Right cardiac atrium (tissue), 5 donors: ENCODE data around the gene CARD14. TPM values are rescaled to one million over a fixed set of nuclear protein-coding genes. Genes with fewer than 3 reads are reported as not detected.

Source experiments
- ATAC-seq, 2 donors: fragments of 200-7000 bp; cut with Tn5 transposase; one replicate each; pipeline versions ENCODE4 v1.8.0 to v1.9.1; 2020; ENCODE audit warnings: moderate library complexity in 2 of 2, mild to moderate bottlenecking in 1 of 2
- DNase-seq, 3 donors: peaks; one replicate each; pipeline ENCODE4 v3.0.0-alpha.2; 2020
- H3K27ac ChIP-seq: one replicate; pipeline ENCODE4 v1.5.1; 2013; ENCODE audit warnings: mild to moderate bottlenecking, low read length, control low read depth, moderate library complexity
- H3K27me3 ChIP-seq: one replicate; pipeline ENCODE4 v1.6.1; 2013; ENCODE audit not compliant: control insufficient read depth, insufficient read depth
- H3K4me1 ChIP-seq: one replicate; pipeline ENCODE4 v1.6.1; 2013; ENCODE audit warnings: low read length; ENCODE audit not compliant: control insufficient read depth, insufficient read depth
- H3K4me3 ChIP-seq: one replicate; pipeline ENCODE4 v1.5.1; 2013; ENCODE audit warnings: low read length, control low read depth
- H3K9me3 ChIP-seq: one replicate; pipeline ENCODE4 v1.6.1; 2013; ENCODE audit warnings: low read length; ENCODE audit not compliant: control insufficient read depth
- WGBS: extraction: QIAGEN DNeasy Blood & Tissue Kit; methylation state at CpG from one replicate; pipeline ENCODE4 v1.1.7; 2013; 5-methylcytosine and 5-hydroxymethylcytosine counted together
- intact Hi-C, 4 donors: fragments of 100-400 bp; cut with DNase I; formaldehyde crosslinking; loops; one replicate each; pipeline versions ENCODE4 v1.11.0 to v1.14.0; 2022 to 2023
- polyA plus RNA-seq: library from polyadenylated mRNA; stranded (reverse); fragments of 200-250 nt; gene quantifications from one replicate; pipeline ENCODE4 v1.2.3, GENCODE V29; 2013
- total RNA-seq, 4 donors: library from RNA; stranded (reverse); fragmentation: NEBNext Ultra II Directional; extraction: Animal tissue kit (Norgen Biotek cat#: 25700); gene quantifications; one replicate each; pipeline ENCODE4 v1.2.1, GENCODE V29; 2021
- donor health status: healthy with polysubstance abuse.
- donor health status: DM: no; HTN: yes; CAD: no.
- donor health status: DM: no; HTN: no; CAD: no.
- donor health status: DM: no; HTN: yes; CAD: no; lungs with severe emphysema.
- donor health status: DM: yes; HTN: yes; CAD: no.

The CARD14 gene
- total and polyA plus RNA-seq, 5 donors = 0.05 to 0.20 (median 0.14) TPM; not detected in 2

DNA sequence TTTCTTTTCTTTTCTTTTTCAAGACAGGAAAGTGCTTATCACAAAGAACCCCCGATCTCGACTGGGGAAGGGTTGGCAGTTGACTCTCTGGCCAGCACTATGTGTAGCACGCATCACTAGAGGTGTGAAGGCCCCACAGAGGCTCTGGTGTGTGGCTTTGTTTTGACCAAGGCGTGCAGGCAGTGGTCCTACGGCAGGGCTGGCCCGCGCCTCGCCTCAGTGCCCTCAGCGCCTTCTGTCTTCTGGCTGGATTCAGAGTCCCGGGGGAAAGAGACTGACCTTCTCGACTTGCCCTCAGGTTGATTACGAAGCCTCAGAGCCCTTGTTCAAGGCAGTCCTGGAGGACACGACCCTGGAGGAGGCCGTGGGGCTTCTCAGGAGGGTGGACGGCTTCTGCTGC is 31.6 kb downstream of the CARD14 start:
- intact Hi-C loops = no loop called here
- Histone ChIP-seq H3K4me1 (no peaks in the 10 kb centered on the region), H3K4me3 (no peak overlapping the region), H3K27me3 (no peaks in the 10 kb centered on the region), H3K27ac (no peak overlapping the region), H3K9me3 (no peaks in the 10 kb centered on the region)
- WGBS = 81% methylated on average over 15 of the region's 15 CpGs
- ATAC-seq (no peak), DNase-seq (no peak)

DNA sequence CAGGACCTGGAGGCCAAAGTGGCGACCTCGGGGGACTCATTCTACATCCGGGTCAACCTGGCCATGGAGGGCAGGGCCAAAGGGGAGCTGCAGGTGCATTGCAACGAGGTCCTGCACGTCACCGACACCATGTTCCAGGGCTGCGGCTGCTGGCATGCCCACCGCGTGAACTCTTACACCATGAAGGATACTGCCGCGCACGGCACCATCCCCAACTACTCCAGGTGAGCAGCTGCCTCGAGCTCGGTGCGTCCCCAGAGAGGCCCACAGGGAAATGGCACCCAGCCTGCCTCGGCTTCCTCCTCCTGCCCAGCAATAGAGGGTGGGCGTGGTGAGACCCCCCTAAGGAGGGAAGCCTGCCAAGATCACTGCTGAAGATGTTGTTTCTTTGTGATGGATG is 32.4 kb downstream of the CARD14 start:
- 89% methylated on average over 17 of the region's 17 CpGs for WGBS
- Histone ChIP-seq H3K27ac (no peak overlapping the region), H3K27me3 (no peaks in the 10 kb centered on the region), H3K9me3 (no peaks in the 10 kb centered on the region), H3K4me1 (no peaks in the 10 kb centered on the region), H3K4me3 (no peak overlapping the region)
- DNase-seq = no peak
- intact Hi-C loops = no loop called here
- no peak for ATAC-seq

DNA sequence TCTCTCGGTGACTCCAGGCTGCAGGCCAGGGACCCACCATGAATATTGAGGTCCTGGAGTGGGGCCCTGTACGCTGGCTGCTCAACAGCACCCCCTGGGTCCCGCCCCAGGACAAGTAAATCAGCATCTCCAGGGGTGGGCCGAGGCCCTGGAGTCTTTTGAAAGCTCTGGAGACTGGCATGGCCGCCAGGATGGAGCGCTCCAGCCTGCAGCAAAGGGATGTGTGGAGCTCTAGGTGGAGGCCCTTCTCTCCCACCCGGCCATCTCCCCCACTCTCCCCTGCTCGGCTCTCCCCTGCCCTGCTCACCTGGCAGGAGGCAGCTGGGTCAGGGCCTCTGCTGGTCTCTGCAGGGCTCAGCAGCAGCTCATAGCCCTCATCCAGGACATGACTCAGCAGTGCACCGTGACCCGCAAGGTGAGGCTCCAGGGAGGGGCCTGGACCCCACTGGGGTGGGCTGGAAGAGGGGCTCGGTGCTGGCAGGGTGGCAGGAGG is 33.7 kb downstream of the CARD14 start:
- Histone ChIP-seq H3K27ac (no peak overlapping the region), H3K4me1 (no peaks in the 10 kb centered on the region), H3K27me3 (no peaks in the 10 kb centered on the region), H3K4me3 (no peak overlapping the region), H3K9me3 (no peaks in the 10 kb centered on the region)
- DNase-seq = no peak
- ATAC-seq = no peak
- intact Hi-C loops = no loop called here
- 84% methylated on average over 11 of the region's 11 CpGs for WGBS

DNA sequence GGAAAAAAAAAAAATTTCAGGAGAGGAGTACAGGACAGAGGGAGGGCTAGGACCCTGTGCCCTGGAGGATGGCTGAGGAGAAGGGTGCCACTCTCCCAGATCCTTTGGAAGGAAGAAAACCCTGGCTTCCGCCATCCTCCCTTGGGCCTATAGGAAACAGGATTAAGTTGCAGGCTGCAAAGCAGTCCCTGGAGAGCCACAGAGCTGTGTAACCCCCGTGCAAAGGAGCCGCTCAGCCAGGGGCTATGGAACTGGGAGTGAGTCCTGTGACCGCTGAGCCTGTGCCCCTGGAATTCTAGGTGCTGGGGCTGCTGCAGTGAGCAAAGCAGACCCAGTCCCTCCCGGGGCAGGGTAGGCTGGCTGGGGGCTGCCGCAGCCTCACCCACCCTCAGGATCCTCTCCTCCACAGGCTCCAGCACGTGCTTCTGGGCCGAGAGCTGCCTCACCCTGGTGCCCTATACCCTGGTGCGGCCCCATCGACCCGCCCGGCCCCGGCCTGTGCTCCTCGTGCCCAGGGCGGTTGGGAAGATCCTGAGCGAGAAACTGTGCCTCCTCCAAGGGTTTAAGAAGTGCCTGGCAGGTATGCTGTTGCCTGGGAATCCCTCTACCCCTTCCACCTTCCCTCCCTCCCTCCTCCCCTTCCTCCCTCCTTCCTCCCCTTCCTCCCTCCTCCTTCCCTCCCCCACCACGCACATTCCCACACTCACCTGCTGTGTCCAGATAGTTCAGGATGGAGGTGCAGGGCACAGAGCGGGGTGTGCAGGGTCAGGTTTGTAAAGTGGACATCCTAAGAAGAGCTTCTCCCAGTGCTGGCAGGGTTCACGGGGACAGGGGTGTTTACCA is 35.0 kb downstream of the CARD14 start:
- Histone ChIP-seq H3K27ac (no peak overlapping the region), H3K4me1 (no peaks in the 10 kb centered on the region), H3K4me3 (no peak overlapping the region), H3K27me3 (no peaks in the 10 kb centered on the region), H3K9me3 (no peaks in the 10 kb centered on the region)
- DNase-seq (no peak), ATAC-seq (peak in 1 of 2 donors; percentile 8)
- 81% methylated on average over 19 of the region's 19 CpGs for WGBS
- intact Hi-C loops = no loop called here

DNA sequence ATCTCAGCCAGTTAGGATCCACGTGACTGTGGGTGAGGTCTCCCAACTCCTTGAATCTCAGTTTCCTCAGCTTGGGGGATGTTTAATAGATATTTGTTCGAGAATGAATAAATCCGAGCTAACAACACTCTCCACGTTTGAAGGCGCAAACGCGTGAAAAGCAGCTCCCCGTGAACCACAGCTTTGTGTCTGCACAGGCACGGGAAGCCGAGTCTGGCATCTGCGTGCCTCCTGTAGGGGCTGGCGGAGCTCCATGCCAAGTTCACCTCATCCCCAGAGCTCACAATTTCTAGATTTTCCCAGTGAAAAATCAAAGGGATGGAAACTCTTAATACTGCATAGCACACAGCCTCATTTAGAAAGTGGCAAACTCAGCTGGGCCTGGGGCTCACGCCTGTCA is 36.0 kb downstream of the CARD14 start:
- Histone ChIP-seq H3K4me3 (no peak overlapping the region), H3K27ac (no peak overlapping the region), H3K9me3 (no peaks in the 10 kb centered on the region), H3K27me3 (no peaks in the 10 kb centered on the region), H3K4me1 (no peaks in the 10 kb centered on the region)
- WGBS = 90% methylated on average over 13 of the region's 13 CpGs
- intact Hi-C loops = no loop called here
- DNase-seq = no peak
- no peak for ATAC-seq

DNA sequence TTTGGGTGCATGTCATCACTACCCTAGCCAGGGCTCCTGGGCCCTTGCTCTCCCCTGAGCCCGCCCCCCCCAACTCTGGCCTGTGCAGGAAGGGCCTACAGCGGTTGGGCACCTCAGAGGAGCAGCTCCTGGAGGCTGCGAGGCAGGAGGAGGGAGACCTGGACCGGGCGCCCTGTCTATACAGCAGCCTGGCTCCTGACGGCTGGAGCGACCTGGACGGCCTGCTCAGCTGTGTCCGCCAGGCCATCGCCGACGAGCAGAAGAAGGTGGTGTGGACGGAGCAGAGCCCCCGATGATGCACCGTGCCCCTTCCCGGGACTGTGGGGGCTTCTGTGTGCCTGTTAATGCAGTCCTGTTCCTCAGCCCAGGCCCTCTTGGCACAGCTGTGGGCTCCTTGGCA is 38.2 kb downstream of the CARD14 start:
- Histone ChIP-seq H3K4me1 (no peaks in the 10 kb centered on the region), H3K27me3 (no peaks in the 10 kb centered on the region), H3K4me3 (no peak overlapping the region), H3K9me3 (no peaks in the 10 kb centered on the region), H3K27ac (no peak overlapping the region)
- intact Hi-C loops = no loop called here
- DNase-seq = peak in 1 of 3 donors; percentile 39
- ATAC-seq = peak in 1 of 2 donors; percentile 13
- WGBS = 96% methylated on average over 16 of the region's 16 CpGs

DNA sequence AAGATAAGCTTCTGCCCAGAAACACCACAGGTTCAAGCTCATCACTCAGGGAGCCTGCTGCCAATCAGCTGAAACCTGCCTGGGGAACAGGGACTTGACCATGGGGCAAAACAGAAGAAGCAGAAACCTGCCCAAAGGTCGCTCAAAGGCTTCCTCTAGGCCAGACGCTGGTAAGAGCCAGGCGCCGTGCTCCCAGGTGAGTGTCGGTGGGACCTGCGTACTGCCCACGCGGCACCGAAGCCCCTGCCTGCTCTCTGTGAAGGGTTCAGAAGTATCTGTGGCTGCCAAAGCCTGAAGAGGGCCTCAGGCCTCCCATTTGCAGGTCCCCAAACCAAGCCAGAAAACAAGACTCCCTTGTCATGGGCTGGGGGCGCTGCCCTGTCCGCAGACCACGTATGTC is 39.9 kb downstream of the CARD14 start:
- intact Hi-C loops = no loop called here
- no peaks in the 10 kb centered on the region for H3K4me1 ChIP-seq
- H3K4me3 ChIP-seq = no peak overlapping the region
- WGBS = 88% methylated on average over 12 of the region's 12 CpGs
- ATAC-seq (no peak), DNase-seq (peak in 1 of 3 donors; percentile 41)
- no peak overlapping the region for H3K27ac ChIP-seq
- H3K9me3 ChIP-seq = no peaks in the 10 kb centered on the region
- no peaks in the 10 kb centered on the region for H3K27me3 ChIP-seq

DNA sequence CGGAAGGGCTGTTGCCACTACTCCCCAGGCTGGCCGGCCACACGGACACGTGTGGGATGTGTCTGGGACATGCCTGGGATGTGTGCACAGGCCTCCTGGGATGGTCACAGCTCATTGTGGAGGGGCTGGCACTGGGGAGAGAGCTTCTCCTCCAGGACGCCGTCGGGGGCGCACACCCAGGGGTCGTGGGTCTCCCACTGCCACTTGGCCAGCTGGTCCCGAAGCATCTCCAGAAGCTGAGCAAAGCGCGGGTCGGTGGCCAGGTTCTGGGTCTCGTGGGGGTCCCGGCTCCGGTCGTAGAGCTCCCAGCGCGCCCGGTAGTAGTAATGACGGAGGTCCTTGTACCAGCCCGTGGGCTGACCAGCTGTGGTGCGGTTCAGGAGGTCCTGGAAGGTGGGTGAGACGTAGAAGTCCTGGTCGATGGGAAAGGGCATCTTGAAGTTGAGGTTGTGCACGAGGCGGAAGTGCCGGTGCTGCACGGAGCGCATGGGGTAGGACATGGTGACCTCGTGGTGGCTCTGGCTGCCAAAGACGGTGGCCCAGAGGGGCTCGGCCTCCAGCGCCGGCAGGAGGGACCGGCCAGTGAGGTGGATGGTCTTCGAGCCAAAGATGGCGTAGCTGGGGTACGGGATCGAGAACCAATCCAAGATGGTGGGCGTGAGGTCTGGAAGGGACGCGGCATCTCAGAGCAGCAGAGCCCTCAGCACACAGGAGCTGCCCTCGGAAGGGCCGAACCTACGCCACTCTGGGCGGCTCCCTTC is 40.7 kb downstream of the CARD14 start:
- Histone ChIP-seq H3K4me3 (no peak overlapping the region), H3K27me3 (no peaks in the 10 kb centered on the region), H3K4me1 (no peaks in the 10 kb centered on the region), H3K27ac (no peak overlapping the region), H3K9me3 (no peaks in the 10 kb centered on the region)
- intact Hi-C loops = no loop called here
- peak in 1 of 3 donors; percentile 42 for DNase-seq
- ATAC-seq = no peak
- WGBS = 94% methylated on average over 47 of the region's 47 CpGs

DNA sequence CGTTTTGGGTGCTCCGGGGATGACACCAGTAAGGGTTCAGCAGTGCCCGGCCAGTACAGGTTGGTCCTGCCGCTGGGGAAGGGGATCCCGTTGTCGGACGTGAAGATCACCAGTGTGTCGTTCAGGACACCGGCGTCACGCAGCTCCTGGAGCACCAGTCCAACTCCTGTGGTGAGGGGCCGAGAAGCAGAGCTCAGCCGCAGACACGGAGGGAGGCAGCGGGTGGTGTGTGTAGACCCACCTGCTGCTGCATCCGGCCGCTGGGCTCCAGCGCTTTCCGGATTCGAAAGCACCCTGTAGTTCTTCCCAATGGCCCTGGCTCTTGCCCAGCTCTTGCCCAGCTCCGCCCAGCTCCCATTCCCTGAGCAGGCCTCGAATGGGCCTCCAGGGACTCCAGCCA is 42.3 kb downstream of the CARD14 start:
- intact Hi-C loops = no loop called here
- 92% methylated on average over 22 of the region's 22 CpGs for WGBS
- Histone ChIP-seq H3K4me1 (no peaks in the 10 kb centered on the region), H3K27me3 (no peaks in the 10 kb centered on the region), H3K4me3 (no peak overlapping the region), H3K9me3 (no peaks in the 10 kb centered on the region), H3K27ac (no peak overlapping the region)
- DNase-seq (peak in 1 of 3 donors; percentile 43), ATAC-seq (no peak)

DNA sequence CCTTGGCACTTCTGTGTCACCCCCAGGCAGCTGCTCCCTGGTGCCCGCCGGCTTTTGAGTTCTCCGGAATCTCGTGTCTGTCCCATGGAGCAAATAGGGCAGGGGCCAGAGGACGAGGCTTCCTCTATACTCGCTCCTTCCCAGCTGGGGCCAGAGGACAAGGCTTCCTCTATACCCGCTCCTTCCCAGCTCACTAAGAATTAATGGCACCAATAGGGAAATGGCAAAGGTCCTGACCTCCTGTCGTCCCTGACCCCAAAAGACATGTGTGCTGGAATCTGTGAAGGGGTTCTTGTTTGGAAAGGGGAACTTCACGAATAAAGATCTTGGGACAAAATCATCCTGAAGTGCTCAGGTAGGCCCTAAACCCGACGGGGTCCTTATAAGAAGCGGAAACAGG is 42.7 kb downstream of the CARD14 start:
- 90% methylated on average over 12 of the region's 12 CpGs for WGBS

DNA sequence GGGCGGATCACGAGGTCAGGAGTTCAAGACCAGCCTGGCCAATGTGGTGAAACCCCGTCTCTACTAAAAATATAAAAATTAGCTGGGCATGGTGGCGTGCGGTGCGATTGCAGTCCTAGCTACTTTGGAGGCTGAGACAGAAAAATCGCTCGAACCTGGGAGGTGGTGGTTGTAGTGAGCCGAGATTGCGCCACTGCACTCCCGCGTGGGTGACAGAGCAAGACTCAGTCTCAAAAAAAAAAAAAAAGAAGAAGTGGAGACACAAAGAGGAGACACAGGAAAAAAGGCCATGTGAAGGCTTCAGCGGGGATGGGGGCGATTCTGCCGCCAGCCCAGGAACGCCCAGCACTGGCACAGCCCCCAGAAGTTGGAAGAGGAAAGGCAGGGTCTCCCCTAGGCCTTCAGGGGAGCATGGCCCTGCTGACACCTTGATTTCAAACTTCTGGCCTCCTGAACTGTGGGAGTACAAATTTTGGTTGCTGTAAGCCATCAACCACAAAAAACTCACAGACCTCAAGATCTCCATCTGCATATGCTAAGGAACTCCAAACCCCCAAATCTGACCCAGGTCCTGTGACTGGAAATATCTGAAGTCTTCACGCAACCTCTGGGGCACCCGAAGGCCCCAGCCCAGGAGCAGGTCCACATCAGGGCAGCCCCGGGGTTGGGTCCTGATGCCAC is 43.3 kb downstream of the CARD14 start:
- intact Hi-C loops = no loop called here
- H3K27me3 ChIP-seq = no peaks in the 10 kb centered on the region
- DNase-seq (peak in 1 of 3 donors; percentile 74), ATAC-seq (no peak)
- no peaks in the 10 kb centered on the region for H3K9me3 ChIP-seq
- 89% methylated on average over 19 of the region's 19 CpGs for WGBS
- H3K27ac ChIP-seq = no peak overlapping the region
- H3K4me3 ChIP-seq = no peak overlapping the region
- H3K4me1 ChIP-seq = no peaks in the 10 kb centered on the region

More for the DNA sequence above, 42.7 kb downstream of the CARD14 start:
- Histone ChIP-seq H3K27me3 (no peaks in the 10 kb centered on the region), H3K4me1 (no peaks in the 10 kb centered on the region), H3K27ac (no peak overlapping the region), H3K4me3 (no peak overlapping the region), H3K9me3 (no peaks in the 10 kb centered on the region)
- intact Hi-C loops = no loop called here
- ATAC-seq (no peak), DNase-seq (peak in 1 of 3 donors; percentile 38)
